Suppressor macrophage treated with lipopolysaccharide for 1 hour (primary cell): ENCODE data around the gene ZNF143.
"Not testable (repeated sequence)": the region's sequence is repeated elsewhere in the genome, so short reads cannot be mapped to it uniquely, and the experiment has no call there.

Experiments
- DNase-seq, 3 donors: peaks; one replicate each; pipeline ENCODE4 v3.0.0-alpha.2; 2020 to 2022

Gene ZNF143

GRCh38 chr11:9460322-9461062 lies at the start of gene ZNF143:
Gene ZNF143 (plus strand): TSS chr11:9461012. CDS start chr11:9471309, 10,297 bp downstream.
- DNase-seq: peak; percentile 100

- DNase-seq: no peak
Observed at GRCh38 chr11:9428706-9429105, 32.1 kb upstream of the ZNF143 start.

DNA sequence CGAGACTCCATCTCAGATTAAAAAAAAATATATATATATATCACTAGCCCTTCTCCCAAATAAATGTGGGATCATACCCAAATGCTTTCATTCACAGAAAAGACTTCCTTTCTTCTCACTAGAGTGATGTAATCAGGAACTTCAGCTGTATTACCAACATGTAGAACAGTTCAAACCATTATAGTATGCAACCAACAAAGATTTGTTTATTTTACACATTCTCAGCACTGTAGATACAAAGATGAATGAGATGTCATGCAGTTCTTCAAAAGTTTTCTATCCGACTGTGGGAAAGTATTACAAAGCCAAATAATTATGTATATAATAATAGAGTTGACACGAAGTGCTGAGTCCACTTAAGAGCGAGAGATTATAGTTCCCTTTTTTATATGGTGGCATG lies 22.2 kb upstream of the ZNF143 start:
- no peak for DNase-seq

- no peak for DNase-seq
Observed at GRCh38 chr11:9446230-9446629, 14.6 kb upstream of the ZNF143 start.

- DNase-seq: no peak
Observed at GRCh38 chr11:9448576-9449352, 12.0 kb upstream of the ZNF143 start.

DNA sequence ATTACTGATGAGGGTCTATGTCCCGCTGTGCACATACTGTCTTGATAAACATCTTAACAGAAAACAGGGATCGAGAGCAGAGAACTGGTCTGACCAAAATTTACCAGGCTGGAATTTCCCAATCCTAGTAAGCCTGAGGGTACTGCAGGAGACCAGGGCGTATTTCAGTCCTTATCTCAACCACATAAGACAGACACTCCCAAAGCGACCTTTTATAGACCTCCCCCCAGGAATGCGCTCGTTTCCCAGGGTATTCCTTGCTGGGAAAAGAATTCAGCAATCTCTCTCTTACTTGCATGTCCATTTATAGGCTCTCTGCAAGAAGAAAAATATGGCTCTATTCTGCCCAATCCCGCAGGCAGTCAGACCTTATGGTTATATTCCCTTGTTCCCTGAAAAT lies 8.8 kb upstream of the ZNF143 start:
- not testable (repeated sequence) for DNase-seq

- peak in 1 of 3 donors; percentile 13 for DNase-seq
Observed at GRCh38 chr11:9455722-9456121, 5.1 kb upstream of the ZNF143 start.

GRCh38 chr11:9459667-9460321 lies 1.0 kb upstream of the ZNF143 start:
- DNase-seq: peak; percentile 62 to 66 (median 65)

- peak; percentile 81 to 88 (median 81) for DNase-seq
Observed at GRCh38 chr11:9461063-9461759, 399 bp downstream of the ZNF143 start.

GRCh38 chr11:9461760-9462134 lies 935 bp downstream of the ZNF143 start:
- peak; percentile 35 to 60 (median 58) for DNase-seq

DNA sequence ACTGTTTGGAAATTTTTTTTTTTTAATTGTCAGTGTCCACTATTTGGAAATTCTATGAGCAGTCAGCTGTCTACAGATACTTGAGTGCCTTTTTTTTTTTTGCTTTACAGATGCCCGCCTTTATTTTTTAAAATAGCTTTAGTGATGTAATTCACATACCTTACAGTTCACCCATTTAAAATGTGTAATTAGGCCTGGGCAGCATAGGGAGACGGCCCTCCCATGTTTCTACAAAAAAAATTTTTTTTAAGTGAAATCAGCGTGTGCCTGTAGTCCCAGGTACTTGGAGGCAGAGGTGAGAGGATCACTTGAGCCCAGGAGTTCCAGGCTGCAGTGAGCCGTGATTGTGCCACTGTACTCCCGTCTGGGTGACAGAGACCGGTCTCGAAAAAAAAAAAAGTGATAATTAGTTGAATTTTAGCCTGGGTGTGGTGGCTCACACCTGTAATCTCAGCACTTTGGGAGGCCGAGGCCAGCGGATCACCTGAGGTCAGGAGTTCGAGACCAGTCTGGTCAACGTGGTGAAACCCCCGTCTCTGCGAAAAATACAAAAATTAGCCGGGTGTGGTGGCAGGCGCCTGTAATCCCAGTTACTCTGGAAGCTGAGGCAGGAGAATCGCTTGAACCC lies 1.5 kb downstream of the ZNF143 start:
- DNase-seq: peak in 2 of 3 donors; percentile 1 to 30

DNA sequence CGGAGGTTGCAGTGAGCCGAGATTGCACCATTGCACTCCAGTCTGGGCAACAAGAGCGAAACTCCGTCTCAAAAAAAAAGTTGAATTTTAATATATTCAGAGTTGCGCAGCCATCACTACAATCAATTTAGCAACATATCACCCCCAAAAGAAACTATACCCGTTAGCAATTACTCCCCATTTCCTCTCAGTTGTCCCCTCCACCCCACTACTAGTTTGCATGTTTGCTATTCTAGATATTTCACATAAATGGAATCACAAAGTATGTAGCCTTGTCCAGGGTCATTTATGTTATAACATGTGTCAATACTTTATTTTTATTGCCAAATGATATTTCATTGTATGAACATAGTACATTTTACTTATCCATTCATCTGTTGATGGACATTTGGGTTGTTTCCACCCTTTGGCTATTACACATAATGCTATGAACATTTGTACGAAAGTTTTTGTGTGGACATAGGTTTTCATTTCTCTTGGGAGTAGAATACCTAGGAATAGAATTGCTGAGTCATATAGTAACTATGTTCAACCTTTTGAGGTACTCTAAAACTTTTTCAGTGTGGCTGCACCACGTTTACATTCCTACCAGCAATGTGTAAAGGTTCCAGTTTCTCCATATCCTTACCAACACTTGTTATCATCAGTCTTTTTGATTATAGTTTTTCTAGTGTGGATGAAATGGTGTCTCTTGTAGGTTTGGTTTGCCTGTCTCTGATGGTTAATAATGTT lies 2.2 kb downstream of the ZNF143 start:
- peak in 1 of 3 donors; percentile 14 for DNase-seq

- no peak for DNase-seq
Observed at GRCh38 chr11:9470765-9471164, 10.0 kb downstream of the ZNF143 start.

GRCh38 chr11:9473408-9473807 lies 12.6 kb downstream of the ZNF143 start:
- DNase-seq: peak in 1 of 3 donors; percentile 11

GRCh38 chr11:9479899-9480298 lies 19.1 kb downstream of the ZNF143 start:
- no peak for DNase-seq

GRCh38 chr11:9489080-9489765 lies 28.4 kb downstream of the ZNF143 start:
- DNase-seq: no peak

- DNase-seq: peak in 1 of 3 donors; percentile 5
Observed at GRCh38 chr11:9490376-9490775, 29.6 kb downstream of the ZNF143 start.

- no peak for DNase-seq
Observed at GRCh38 chr11:9493492-9493891, 32.7 kb downstream of the ZNF143 start.

GRCh38 chr11:9494316-9494715 lies 33.5 kb downstream of the ZNF143 start:
- no peak for DNase-seq

DNA sequence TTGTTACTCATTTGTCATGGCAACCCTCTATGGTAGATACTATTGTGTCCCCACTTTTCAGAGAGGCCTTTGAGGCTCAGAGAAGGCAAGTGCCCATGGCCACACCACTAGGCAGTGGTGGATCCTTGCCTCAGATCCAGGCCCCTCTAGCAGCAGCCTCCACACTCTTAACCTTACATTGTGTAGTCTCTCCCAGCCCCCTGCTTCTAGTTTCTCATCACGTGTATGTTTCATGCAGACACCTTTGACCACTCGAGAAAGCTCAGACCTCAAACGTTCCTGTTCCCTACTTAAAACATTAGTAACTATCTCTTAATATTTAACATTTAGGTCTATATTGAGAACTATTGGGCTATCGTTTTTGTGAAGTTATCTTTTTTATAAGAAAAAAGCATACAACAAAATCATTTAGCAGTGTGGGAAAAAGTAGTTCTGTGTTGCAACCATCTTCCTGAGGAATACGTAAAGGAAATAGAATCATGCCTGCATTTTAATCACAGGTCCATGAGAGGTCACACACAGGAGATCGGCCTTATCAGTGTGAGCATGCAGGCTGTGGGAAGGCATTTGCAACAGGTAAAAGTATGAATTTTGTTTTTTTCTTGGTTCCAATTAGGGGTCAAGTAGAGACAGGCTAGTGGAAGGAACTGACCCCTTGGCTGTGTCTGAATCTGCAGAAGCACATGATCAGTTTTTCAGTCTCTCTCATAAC lies 35.1 kb downstream of the ZNF143 start:
- no peak for DNase-seq
